Subcutaneous adipose tissue (tissue), 4 donors: ENCODE data around the gene CTSE. TPM values are rescaled to one million over a fixed set of nuclear protein-coding genes. Genes with fewer than 3 reads are reported as not detected.

Experiments used
- CTCF ChIP-seq: fragments of 450-650 bp; IDR thresholded peaks from one replicate; pipeline ENCODE4 v1.5.1; 2016; ENCODE audit warnings: low read depth, mild to moderate bottlenecking, control low read depth, antibody characterized with exemption, moderate library complexity
- total RNA-seq, 4 donors: library from RNA; depleted of rRNA; stranded (reverse); fragments of >200 nt; gene quantifications; one replicate each; pipeline ENCODE4 v1.1.0, GENCODE V29; 2016

Gene CTSE
- total RNA-seq, 4 donors from 2014 or later, result not detected

DNA sequence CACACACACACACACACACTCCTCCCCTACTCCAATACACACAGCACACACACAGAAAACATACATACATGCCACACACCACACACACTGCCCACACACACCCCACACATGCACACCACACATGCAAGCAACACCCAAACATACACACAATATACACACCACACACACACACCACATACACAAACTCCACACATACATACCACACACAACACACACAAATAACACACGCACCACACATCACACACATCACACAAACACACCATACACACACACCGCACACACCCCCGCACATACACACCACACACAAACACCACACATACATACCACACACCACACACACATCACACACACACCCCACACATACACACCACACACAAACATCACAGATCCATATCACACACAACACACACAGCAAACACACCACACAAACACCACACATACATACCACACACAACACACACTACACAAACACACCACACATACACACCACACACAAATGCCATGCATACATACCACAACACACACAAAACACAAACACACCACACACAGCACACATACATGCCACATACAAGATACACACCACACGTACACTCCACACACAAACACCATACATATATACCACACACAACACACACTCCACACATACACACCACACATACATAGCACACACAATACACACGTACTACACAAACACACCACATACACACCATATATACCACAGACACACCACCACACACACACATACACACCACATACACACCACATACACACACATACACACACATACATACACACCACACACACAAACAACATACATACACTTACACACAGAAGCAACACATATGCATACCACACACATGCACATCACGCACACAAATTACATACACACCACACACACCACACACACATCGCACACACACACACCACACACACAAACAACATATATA is 19.6 kb downstream of the CTSE start:
- no peak for TF ChIP-seq CTCF

DNA sequence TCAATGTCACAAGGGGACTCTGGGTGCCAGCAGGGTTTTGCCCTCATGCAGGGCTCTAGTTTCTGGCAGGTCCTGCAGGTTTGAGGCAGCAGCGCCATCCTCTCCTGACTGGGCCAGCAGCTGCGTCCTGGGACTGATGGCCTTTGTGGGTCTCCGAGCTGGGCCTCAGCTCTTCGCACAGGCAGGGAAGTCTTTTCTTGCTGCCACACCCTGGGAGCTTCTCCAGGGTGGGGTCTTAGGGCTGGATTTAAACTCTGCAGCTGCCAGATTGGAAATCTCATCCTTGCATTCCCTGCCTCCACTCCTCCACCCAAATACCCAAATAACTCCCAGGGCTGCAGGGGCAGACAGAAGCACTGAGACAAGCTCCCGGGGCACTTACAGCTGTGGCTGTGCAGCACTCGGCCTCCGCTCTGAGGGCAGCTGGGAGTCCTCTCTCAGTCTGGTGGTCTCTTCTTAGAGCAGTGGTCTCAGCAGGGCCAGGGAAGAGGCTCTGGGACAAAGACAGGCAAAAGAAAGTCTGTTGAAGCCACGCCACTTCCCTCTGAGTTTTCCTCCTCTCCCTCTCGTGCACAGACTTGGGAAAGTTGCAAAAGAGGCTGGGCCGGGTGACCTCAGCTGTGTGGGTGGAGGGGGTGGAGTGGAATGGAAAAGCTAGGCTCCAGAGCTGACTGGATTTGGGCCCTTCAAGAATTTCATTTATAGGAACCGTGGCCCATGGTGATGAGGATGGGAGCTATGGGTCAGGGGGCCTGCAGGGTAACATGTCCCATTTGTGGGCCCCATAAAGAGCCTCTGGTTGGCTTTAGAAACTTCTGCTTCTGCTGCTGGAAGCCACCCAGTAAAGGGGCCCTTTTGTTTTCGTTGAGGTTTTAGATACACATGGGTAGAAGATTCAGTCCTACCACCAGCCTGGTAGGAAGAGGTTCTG is 20.6 kb downstream of the CTSE start, which contains the start of gene RAB7B:
RAB7B (minus strand) TSS at position 525 of the 931 bp plus-strand sequence. CDS start 9,260 bp downstream, outside the sequence.
- TF ChIP-seq CTCF, result no peak

DNA sequence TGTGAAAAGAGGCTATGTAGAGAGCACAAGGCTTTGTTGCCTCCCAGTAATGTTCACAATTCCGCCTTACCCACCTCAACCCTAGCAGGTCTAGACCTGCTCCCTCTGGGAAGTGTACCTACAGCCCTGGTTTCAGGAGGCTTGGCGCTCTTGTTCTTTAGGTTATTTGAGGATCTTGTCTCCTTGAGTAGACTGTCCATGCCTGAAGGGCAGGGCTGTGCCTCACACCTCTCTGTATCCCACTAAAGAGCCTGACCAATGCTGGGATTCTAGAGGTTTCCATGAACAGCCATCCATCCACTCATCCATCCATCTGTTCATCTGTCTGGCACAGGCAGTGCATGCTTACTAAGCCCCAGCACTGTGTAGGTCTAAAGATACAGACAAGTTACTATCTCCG is 21.5 kb downstream of the CTSE start:
- TF ChIP-seq CTCF, result no peak

GRCh38 chr1:206001476-206001888 is 22.2 kb downstream of the CTSE start:
- no peak for TF ChIP-seq CTCF

DNA sequence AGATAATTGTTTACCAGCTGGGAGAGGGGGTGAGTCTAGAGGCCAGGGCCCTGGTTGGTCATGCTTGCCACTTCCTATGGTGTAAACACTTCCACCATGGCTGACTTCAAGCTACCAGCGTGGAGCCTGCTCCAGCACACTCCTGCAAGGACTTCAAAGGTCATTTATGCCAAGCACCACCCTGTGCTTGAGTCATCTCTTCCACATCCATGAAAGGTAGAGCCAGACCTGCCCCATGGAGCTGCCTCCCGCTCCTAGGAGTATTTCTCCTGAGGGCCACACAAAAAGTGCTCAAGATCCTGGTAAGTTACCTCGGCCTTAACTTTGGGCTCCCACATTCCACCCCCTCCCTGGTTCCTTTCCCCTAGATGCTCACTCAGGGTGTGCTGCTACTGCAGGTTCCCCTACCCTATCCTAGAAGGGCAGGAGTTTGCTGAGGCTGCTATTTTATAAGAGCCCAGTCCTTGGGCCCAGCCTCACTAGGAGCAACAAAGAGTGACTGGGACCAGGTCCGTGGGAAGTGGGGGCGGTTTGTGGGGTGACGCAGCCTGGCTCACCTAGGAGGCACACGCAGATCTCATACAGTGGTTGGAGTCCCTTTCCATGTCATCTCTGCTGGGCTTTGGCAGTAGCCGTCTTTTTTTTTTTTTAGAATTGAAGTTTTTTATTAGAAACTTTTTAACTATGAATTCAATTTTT is 22.9 kb downstream of the CTSE start:
- TF ChIP-seq CTCF, result no peak

GRCh38 chr1:205998457-205999241 is 25.0 kb downstream of the CTSE start:
- TF ChIP-seq CTCF, result no peak
